LNCaP clone FGC (cell line): Measurements from ENCODE around the gene ASXL1.
"Not testable (repeated sequence)": the region's sequence is repeated elsewhere in the genome, so short reads cannot be mapped to it uniquely, and the experiment has no call there.

ENCODE experiments used
- DNase-seq: peaks from one replicate; pipeline ENCODE4 v3.0.0-alpha.2; 2011; ENCODE audit warnings: low read depth
- H3K4me3 ChIP-seq: 2 replicates; pipeline ENCODE4 v1.5.1; 2011; ENCODE audit warnings: mild to moderate bottlenecking, low read depth, low read length, control low read depth
- CTCF ChIP-seq: IDR thresholded peaks from 2 replicates; pipeline ENCODE4 v1.5.1; 2012; ENCODE audit warnings: mild to moderate bottlenecking; ENCODE audit not compliant: control insufficient read depth, insufficient read depth; ENCODE audit errors: extremely low read depth

Gene ASXL1

GRCh38 chr20:32462900-32463641 lies 104.9 kb downstream of the ASXL1 start:
- TF ChIP-seq CTCF, result no peak
- H3K4me3 ChIP-seq, result no peak overlapping the region
- no peak for DNase-seq

- TF ChIP-seq CTCF, result no peak
- no peak overlapping the region for H3K4me3 ChIP-seq
- DNase-seq, result no peak
Measured at GRCh38 chr20:32463642-32464400, 105.7 kb downstream of the ASXL1 start.

DNA sequence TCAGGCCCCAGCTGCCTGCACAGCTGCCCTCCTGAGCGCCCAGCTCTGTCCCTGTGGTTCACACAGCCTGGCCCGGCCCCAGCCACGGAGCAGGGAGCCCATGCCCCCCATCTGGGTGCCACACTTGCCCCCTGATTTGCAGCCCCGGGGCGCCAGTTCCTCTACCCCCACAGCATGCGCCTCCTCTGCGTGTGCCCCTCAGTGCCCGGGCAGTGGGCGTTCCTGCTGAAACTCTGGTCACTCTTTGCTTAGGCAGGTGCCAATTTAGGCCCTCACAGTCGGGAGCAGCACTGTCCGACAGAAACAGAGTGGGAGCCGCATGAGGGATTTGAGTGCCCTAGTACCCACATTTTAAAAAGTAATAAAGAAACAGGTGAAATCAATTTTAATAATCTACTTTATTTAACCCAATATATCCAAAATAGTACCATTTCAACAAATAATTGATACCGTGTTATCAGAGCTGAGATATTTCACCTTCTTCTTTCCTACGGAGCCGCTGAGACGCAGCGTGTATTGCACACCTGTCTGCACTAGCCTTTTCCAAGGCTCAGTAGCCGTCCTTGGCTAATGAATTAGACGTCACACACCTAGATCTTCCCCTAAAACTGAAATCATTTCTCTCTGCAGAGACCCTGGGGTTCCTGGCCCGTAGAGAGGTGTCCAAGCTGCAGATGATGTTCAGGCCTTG lies 106.4 kb downstream of the ASXL1 start:
- no peak for DNase-seq
- no peak overlapping the region for H3K4me3 ChIP-seq
- TF ChIP-seq CTCF, result no peak

- DNase-seq, result no peak
- H3K4me3 ChIP-seq, result no peak overlapping the region
- TF ChIP-seq CTCF, result no peak
Measured at GRCh38 chr20:32465092-32465900, 107.2 kb downstream of the ASXL1 start.

DNA sequence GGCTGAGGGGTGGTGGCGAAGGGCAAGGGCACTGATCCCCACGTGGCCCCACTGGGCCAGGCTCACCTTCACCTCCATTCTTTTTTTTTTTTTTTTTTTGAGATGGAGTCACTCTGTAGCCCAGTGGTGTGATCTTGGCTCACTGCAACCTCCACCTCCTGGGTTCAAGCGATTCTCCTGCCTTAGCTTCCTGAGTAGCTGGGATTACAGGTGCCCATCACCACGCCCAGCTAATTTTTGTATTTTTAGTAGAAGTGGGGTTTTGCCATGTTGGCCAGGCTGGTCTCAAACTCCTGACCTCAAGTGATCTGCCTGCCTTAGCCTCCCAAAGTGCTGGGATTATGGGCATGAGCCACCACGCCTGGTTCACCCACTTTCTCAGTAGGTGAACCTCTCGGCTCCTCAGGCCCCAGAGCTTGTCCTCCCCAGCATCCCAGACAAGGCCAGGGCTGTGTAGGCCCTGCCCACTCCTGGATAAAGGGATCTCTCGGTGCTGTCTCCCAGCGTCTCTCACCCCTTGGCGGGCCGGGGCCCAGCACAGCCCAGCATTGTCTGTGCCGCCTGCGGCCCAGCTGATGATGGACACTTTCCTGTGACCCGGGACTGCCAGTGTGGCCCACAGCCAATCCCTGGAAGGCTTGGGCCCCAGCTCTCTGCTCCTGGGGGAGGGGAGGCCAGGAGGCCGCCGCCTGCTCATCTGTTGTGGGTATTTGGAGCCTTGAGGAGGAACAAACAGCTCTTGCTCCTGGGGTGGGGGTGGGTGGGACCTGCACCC lies 108.0 kb downstream of the ASXL1 start:
- H3K4me3 ChIP-seq, DNase-seq: not testable (repeated sequence)

GRCh38 chr20:32466739-32467505 lies 108.8 kb downstream of the ASXL1 start:
- TF ChIP-seq CTCF, result no peak
- no peak for DNase-seq
- no peak overlapping the region for H3K4me3 ChIP-seq
